ENCODE results near the gene MCUB.
"Not testable (repeated sequence)": the region's sequence is repeated elsewhere in the genome, so short reads cannot be mapped to it uniquely, and the experiment has no call there.

The MCUB gene

GRCh38 chr4:109559983-109560686, at the start of gene MCUB:
Gene MCUB, plus strand, starts transcription at chr4:109560246. Its CDS starts 92 bp downstream, at chr4:109560338.
- DNase-seq, result peak; percentile 72 to 95 (median 91)

DNA sequence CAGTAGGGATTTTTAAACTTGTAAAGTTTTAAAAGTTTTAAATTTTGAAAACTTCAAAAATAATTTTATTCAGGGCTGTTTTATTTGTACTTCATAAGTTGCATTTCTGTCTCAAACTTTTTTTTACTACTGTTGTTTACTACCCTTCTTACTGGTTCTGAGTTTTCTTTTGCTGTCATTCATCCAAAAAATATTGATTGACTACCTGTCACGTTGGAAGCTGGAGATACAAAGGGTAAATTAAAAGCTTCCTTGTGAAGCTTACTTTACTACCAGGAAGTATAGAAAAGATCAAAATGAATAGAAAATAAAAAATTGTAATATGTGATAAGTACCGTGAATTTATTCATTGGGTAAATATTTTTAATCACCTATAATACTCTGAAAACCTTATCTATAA, 49.4 kb upstream of the MCUB start:
- no peak for DNase-seq

GRCh38 chr4:109511414-109511813, 48.6 kb upstream of the MCUB start:
- no peak for DNase-seq

DNA sequence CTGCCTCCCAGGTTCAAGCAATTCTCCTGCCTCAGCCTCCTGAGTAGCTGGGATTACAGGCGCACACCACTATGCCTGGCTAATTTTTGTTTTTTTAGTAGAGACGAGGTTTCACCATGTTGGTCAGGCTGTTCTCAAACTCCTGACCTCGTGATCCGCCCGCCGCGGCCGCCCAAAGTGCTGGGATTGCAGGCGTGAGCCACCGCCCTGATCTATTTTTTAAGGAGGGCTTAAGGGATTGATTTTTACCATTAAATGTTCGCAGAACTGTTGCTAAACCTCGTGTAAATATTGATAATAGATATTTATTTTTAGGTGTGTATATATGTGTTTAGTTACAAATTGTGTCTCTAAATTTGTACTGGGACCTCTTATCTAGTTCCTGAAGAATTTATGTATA, 46.7 kb upstream of the MCUB start:
- DNase-seq, result not testable (repeated sequence)

GRCh38 chr4:109532182-109532581, 27.9 kb upstream of the MCUB start:
- no peak for DNase-seq

DNA sequence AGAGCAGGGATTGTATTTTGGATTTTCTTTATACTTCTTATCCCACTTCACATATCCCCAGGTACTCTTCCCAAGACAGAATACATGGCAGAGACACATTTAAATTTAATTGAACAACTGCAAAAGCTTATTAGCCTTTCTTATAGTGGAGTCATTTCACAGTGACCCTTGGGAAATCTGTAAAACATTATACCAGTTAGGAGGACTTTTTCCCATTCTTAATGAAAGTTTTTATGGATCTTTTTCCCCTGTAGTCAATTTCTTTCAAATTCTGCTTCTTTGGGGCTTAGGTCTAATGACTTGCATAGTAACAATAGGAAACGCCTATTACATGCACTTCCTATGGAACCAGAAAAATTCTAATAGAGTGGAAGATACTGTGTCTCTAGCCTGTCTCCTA, 14.6 kb upstream of the MCUB start:
- DNase-seq, result no peak

GRCh38 chr4:109547394-109547793, 12.7 kb upstream of the MCUB start:
- DNase-seq, result no peak

DNA sequence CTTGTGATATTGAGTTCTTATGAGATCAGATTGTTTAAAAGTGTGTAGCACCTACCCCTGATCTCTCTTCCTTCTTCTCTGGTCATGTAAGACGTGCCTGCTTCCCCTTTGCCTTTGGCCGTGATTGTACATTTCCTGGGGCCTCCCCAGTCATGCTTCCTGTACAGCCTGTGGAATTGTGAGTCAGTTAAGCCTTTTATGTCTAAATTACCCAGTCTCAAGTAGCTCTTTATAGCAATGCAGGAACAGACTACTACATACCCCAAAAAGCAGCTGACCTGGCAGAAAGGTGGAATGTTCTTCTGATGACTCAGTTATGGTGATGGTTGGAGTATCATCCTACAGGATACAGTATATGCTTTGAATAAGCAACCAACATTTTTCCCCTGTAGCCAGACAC, 11.4 kb upstream of the MCUB start:
- DNase-seq, result no peak

DNA sequence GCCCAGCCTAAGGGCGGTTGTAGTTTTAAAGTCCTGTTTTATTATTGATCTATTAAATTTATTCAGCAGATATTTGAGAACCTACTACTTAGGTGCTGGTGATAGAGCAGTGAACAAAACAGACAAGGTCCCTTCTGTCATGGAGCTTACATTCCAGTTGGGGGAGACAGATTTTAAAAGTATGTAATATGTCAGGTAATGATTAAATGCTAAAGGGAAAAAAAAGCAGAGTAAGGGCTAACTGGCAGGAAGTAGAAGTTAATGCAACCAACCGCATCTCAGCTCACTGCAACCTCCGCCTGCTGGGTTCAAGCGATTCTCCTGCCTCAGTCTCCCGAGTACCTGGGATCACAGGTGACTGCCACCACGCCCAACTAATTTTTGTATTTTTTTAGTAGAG, 7.8 kb upstream of the MCUB start:
- no peak for DNase-seq

DNA sequence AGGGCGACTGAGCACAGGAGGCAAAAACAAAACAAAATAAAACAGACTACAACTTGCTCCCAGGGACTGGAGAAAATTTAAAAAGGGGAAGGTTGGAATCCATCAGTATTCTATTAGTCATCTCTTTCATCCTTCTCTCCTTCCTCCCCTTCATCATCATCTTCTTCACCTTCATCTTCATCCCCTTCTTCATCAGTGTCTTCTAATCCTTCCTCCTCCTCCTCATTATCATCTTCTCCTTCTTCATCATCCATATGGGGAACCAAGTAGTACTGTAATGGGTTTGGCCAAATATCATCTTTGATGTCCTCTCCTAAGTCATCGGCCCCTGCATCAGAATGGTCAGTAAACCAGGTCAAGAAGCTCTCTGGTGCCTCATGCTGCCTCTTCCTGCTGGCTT, 6.9 kb upstream of the MCUB start:
- no peak for DNase-seq

DNA sequence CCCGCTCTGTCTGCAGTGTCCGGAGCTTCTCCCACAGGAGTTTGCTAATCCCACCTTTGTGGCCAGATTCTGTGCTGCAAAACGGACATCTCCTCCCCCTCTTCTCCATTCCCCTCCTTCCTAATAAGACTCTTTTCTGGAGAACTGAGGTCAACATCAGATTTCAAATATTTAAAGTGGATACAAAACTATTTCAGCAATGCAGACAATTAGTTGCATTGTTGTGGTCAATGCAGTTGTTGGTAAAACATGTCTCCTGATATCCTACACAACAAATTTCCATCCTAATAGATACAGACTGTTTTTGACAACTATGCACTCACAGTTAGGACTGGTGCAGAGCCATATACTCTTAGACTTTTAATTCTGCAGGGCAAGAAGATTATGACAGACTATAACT, 5.1 kb upstream of the MCUB start:
- DNase-seq, result no peak

- no peak for DNase-seq
Observed at GRCh38 chr4:109557433-109557832, 2.6 kb upstream of the MCUB start.

GRCh38 chr4:109558095-109558494, 2.0 kb upstream of the MCUB start:
- DNase-seq, result not testable (repeated sequence)

- DNase-seq, result peak in 1 of 3 experiments; percentile 85
Observed at GRCh38 chr4:109559625-109559982, 442 bp upstream of the MCUB start.

- DNase-seq, result peak in 2 of 3 experiments; percentile 76 to 77
Observed at GRCh38 chr4:109560687-109561461, 828 bp downstream of the MCUB start.

DNA sequence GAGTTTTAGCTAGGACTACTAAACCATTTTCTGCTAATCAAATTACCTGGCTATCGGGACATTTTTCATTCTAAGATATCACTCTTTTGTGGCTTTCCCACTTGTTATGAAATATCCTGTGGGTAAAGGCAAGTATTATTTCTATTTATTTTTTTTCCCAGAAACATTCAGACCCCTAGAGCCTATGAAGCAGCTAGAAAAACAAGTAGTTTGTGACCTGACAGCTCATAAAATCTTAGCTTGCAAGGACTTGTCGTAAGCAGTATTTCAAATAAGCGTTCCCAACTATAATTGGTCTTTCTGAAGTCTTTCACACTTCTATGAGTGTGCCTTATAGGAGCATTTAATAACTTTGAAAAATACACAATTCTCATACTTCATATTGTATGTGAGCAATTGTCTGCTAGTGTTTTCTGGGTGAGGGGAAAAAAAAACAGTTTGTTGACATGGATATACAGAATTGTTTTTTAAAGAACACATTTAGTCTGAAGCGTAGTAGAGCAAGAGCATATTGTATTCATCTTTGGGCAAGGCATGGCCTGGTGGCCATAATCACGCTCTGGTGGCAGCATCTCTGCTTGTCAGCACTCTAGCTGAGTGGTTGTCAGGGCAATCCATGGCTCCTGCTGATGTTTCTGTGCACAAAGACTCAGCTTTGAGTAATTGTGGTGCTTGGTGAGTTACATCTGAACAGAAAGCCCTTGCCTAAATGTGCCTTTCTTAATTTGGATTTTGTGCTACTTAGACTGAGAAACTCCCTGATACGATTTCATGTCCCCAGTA, 2.6 kb downstream of the MCUB start:
- peak in 2 of 3 experiments; percentile 57 to 83 for DNase-seq

- DNase-seq, result no peak
Observed at GRCh38 chr4:109571494-109571893, 11.4 kb downstream of the MCUB start.

GRCh38 chr4:109572154-109572553, 12.1 kb downstream of the MCUB start:
- DNase-seq, result no peak

DNA sequence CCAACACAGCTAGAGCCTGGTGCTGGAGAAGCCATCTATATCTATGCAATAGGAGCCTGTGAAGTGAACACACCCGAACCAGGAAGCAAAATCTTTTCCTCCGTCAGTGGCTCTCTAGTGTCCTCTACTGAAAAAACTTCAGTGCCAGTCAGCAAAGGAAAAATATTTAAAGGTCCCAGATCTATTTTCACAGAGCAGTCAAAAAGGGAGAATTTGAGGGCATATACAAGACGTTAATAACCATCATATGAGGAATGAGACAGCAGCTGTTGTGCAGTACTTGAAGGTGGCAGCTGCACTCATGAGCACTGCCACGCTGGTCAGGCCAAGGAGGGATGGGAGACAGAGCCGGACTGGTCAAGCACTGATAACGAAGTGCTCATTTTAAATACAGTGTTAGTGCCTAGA, 14.4 kb downstream of the MCUB start:
- peak in 1 of 3 experiments; percentile 34 for DNase-seq

GRCh38 chr4:109574931-109575804, 15.1 kb downstream of the MCUB start:
- DNase-seq, result peak in 2 of 3 experiments; percentile 32 to 82

DNA sequence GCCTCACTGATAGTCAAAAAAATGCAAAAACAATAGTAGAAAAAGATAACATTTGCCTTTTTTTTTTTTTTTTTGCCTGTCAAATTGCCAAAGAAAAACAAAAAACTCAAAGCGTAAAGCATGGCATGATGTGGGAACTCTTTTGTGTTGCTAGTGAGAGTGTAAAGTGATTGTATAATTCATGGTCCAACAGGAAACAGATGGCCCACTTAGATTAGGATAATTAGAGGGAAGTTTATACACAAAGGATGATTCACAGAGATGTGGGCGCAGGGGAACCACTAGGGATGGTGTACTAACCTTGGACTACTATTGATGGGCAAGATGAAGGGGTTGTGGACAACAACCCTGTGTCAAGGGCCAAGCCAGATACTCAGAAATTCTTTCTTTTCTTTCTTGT, 16.4 kb downstream of the MCUB start:
- DNase-seq, result peak in 2 of 3 experiments; percentile 45 to 86

DNA sequence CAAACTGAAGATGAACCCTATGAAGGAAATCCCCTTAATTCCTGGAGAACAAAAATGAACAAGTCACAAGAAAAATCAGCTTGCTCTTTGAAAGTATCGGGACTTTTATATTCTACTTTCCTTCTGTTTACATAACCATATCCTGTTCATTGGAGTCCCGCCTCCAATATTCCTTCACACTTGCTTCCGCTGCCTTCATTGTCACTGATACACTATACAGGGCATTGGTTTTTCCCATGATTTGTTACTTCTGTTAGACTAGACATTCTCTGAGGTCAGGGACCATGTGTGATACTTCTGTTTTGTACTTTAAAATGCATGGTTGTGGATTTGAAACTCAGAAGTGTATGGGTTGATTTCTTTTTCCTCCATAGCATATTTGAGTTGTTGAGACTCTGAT, 18.8 kb downstream of the MCUB start:
- DNase-seq, result no peak

DNA sequence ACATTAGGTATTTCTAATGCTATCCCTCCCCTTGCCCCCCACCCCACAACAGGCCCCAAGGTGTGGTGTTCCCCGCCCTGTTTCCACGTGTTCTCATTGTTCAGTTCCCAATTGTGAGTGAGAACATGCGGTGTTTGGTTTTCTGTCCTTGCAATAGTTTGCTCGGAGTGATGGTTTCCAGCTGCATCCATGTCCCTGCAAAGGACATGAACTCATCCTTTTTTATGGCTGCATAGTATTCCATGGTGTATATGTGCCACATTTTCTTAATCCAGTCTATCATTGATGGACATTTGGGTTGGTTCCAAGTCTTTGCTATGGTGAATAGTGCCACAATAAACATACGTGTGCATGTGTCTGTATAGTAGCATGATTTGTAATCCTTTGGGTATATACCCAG, 20.0 kb downstream of the MCUB start:
- DNase-seq, result not testable (repeated sequence)
